HFF-Myc (cell line): ENCODE results near the gene GABRA5.
A peak's percentile ranks its signal among the peaks of the same experiment; 100 is the strongest.

ENCODE experiments used
- DNase-seq: peaks from one replicate; pipeline ENCODE4 v3.0.0-alpha.2; 2011; ENCODE audit warnings: low read depth; ENCODE audit errors: extremely low read depth
- H3K4me3 ChIP-seq: replicated peaks from 2 replicates; pipeline ENCODE4 v1.5.1; 2011; ENCODE audit warnings: low read depth, mild to moderate bottlenecking, control low read depth, low read length
- TF ChIP-seq, protein P1 (sequence below): IDR thresholded peaks from 2 replicates; pipeline ENCODE4 v1.5.1; 2012; ENCODE audit warnings: mild to moderate bottlenecking, low read depth, low read length, control low read depth; ENCODE audit errors: missing control alignments

Gene GABRA5

DNA sequence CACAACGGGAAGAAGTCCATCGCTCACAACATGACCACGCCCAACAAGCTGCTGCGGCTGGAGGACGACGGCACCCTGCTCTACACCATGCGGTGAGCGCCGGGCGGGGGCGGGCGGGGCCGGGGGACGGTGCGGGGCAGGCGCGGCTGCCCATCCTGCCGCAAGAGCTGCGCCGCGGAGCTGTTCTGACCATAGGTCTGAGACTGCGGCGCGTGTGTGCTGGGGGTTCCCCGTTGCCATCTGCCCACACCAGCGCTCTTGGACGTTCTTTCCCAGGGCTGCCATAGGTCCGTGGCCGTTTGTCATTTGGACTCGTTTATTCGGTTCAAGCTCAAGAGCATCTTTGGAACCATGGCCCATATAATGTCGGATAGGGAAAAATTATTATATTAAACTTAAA, 16.6 kb downstream of the GABRA5 start:
- no peak overlapping the region for H3K4me3 ChIP-seq
- TF ChIP-seq, protein P1, sequence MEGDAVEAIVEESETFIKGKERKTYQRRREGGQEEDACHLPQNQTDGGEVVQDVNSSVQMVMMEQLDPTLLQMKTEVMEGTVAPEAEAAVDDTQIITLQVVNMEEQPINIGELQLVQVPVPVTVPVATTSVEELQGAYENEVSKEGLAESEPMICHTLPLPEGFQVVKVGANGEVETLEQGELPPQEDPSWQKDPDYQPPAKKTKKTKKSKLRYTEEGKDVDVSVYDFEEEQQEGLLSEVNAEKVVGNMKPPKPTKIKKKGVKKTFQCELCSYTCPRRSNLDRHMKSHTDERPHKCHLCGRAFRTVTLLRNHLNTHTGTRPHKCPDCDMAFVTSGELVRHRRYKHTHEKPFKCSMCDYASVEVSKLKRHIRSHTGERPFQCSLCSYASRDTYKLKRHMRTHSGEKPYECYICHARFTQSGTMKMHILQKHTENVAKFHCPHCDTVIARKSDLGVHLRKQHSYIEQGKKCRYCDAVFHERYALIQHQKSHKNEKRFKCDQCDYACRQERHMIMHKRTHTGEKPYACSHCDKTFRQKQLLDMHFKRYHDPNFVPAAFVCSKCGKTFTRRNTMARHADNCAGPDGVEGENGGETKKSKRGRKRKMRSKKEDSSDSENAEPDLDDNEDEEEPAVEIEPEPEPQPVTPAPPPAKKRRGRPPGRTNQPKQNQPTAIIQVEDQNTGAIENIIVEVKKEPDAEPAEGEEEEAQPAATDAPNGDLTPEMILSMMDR = no peak
- no peak for DNase-seq

DNA sequence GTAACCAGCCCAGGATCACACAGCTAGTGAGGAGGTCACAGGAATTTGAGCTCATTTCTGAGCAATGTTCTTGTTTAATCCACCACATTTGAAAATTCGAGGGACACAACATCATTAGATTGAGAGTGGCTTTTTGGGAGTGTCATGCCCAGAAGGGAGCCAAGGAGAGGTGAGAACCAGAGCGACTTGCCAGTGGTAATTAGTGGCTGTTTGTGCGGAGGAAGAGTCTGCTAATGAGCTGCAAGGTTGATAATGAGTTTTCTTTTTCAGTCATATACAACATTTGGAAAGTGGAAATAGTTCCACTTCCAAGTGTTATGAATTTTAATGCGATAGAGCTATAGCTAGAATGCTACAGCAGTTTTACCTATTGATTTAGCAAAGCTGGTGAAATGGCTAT, 19.7 kb downstream of the GABRA5 start:
- no peak for DNase-seq
- no peak overlapping the region for H3K4me3 ChIP-seq
- TF ChIP-seq, protein P1 = no peak

DNA sequence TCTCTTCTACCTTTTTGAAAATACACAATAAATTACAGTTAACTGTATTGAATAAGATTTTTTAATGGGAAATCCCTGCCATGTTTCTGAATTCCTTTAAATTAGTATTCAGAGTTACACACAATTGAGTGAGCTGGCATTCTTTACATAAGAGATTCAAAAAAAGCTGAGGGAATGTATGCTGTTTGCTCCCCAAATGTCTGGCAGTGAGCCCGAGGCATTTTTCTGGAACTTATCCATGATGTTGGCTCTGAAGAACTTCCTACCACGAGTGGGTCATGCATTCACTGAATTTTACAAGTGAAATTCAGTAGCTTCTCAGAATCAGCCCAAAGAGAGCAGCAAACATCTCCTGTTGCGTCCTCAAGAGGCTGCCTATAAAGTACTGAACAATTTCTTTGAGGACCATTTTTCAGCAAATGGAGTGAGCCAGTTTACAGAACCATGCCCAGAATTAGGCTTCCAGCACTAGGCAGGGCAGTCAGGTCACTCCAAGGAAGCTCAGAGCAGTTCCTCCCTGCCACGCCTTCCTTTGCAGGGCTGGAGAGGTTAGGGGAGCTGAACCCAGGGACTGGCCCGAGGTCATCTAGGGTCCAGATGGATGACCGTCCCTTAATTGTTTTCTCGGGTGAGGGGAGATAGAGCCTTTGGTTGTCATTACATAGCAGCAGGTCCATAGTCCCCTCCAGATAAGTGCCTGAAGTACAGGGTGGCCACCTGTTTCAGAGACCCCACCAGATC, 21.2 kb downstream of the GABRA5 start:
- TF ChIP-seq, protein P1 = no peak
- no peak overlapping the region for H3K4me3 ChIP-seq
- DNase-seq = no peak

DNA sequence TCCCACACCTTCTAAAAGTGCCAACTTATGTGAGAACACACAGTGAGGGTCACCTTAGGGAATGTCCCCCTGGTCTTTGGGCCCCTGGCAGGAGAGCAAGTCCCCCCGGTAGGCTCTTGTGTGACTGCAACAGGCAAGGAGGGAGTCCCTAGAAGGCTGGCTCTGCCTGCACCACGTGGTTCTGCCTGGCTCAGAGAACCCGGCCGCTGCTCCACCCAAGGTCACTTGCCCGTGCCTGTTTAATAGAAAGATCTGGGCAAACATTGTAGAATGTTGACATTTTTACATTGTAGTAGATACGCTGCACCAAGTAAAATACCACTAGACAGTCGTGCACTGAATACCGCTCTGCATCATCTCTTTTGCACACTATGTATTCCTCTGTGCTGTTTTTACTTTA, 21.9 kb downstream of the GABRA5 start:
- no peak overlapping the region for H3K4me3 ChIP-seq
- TF ChIP-seq, protein P1 = no peak
- DNase-seq = no peak

DNA sequence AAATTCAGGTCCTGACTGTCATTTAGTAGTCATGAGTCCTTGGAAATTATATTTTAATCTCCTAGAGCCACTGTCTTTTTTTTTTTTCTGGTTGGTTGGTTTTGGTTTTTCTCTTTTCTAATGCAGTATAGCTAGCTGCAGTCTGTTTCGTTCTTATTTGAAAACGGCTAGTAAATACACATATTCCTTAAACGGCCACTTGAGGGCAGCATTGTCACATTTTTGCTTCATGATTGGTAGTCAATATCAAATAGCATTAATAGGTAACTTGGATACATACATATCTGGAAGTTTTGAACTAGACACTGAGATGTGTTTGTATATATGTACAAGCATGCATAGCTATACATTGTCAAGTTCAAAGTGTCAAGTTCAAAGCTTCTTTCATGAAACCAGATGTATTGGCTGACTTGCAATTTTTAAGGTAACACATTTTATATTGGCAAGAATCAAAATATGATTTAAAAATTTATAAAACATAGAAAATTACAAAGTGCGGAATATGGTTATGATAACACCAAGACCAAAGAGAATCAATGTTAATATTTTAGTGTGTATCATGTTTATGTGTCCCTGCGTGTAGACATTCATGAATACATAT, 22.5 kb downstream of the GABRA5 start:
- TF ChIP-seq, protein P1 = peak; percentile 52
- H3K4me3 ChIP-seq = no peak overlapping the region
- peak; percentile 26 for DNase-seq

DNA sequence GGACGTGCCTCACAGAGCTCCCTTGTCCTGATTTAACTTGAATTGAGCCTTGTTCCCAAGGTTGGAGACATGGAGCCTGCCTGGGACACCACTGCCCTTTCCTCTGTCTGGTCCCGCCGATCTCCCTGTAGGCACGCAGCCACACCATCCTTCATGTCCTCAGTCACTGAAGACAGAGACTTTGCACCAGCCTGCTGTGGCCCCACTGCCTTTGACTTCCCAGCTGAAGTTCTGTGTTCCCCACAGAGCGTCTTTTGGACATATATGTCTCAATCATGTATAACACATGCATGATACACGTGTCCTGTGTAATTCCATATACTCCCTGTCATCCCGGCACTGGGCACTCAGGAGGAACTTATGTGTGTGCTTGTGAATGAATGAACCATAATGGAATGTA, 23.6 kb downstream of the GABRA5 start:
- H3K4me3 ChIP-seq = no peak overlapping the region
- no peak for DNase-seq
- TF ChIP-seq, protein P1 = no peak
